Liver (tissue), 9 donors: Measurements from ENCODE around the gene PHLDB2. TPM values are rescaled to one million over a fixed set of nuclear protein-coding genes. Genes with fewer than 3 reads are reported as not detected.

Source experiments
- DNase-seq: peaks from one replicate; pipeline ENCODE4 v3.0.0-alpha.2; 2017; ENCODE audit warnings: low spot score
- H3K27ac ChIP-seq, 2 donors: one replicate each; pipeline ENCODE4 v1.7.0; 2013; ENCODE audit warnings: inconsistent platforms in 2 of 2, low read length in 2 of 2, control low read depth in 1 of 2, low read depth in 1 of 2, mild to moderate bottlenecking in 1 of 2
- H3K27me3 ChIP-seq, 4 donors: one replicate each; pipeline versions ENCODE4 v1.6.1 to v1.7.0; 2013; ENCODE audit warnings: low read length in 3 of 4, inconsistent platforms in 1 of 4, mild to moderate bottlenecking in 1 of 4, moderate library complexity in 1 of 4; ENCODE audit not compliant: control insufficient read depth in 4 of 4, insufficient read depth in 4 of 4
- H3K36me3 ChIP-seq, 4 donors: one replicate each; pipeline versions ENCODE4 v1.6.1 to v1.7.0; 2013; ENCODE audit warnings: low read length in 3 of 4, mild to moderate bottlenecking in 3 of 4, low read depth in 1 of 4, moderate library complexity in 1 of 4; ENCODE audit not compliant: control insufficient read depth in 4 of 4, insufficient read depth in 3 of 4
- H3K4me1 ChIP-seq, 4 donors: one replicate each; pipeline versions ENCODE4 v1.6.1 to v1.7.0; 2013; ENCODE audit warnings: low read length in 3 of 4, mild to moderate bottlenecking in 3 of 4, moderate library complexity in 1 of 4; ENCODE audit not compliant: control insufficient read depth in 4 of 4, insufficient read depth in 4 of 4
- H3K4me3 ChIP-seq, 3 donors: one replicate each; pipeline versions ENCODE4 v1.6.1 to v1.7.0; 2013; ENCODE audit warnings: low read length in 3 of 3, control low read depth in 1 of 3, low read depth in 1 of 3, mild to moderate bottlenecking in 1 of 3
- H3K9ac ChIP-seq, 2 donors: one replicate each; pipeline ENCODE4 v1.7.0; 2013; ENCODE audit warnings: low read length in 2 of 2, mild to moderate bottlenecking in 2 of 2, moderate library complexity in 2 of 2, control low read depth in 1 of 2, low read depth in 1 of 2
- H3K9me3 ChIP-seq, 4 donors: one replicate each; pipeline versions ENCODE4 v1.6.1 to v1.7.0; 2013; ENCODE audit warnings: low read length in 3 of 4; ENCODE audit not compliant: control insufficient read depth in 4 of 4
- EGR1 ChIP-seq, 2 donors: IDR thresholded peaks; 2 replicates each; pipeline ENCODE4 v1.6.1; 2016 to 2018; ENCODE audit warnings: antibody characterized with exemption in 2 of 2, low read depth in 2 of 2
- FOXA2 ChIP-seq: IDR thresholded peaks from 2 replicates; pipeline ENCODE4 v1.6.1; 2016; ENCODE audit warnings: antibody characterized with exemption
- GABPA ChIP-seq, 2 donors: IDR thresholded peaks in 1 of 2; conservative IDR thresholded peaks in 1 of 2; 2 replicates each; pipeline ENCODE4 v1.6.1; 2016; ENCODE audit warnings: antibody characterized with exemption in 2 of 2, mild to moderate bottlenecking in 1 of 2, moderate library complexity in 1 of 2
- HNF4A ChIP-seq, 2 donors: conservative IDR thresholded peaks; 2 replicates each; pipeline ENCODE4 v1.6.1; 2016; ENCODE audit warnings: antibody characterized with exemption in 2 of 2, mild to moderate bottlenecking in 2 of 2
- HNF4G ChIP-seq: IDR thresholded peaks from 2 replicates; pipeline ENCODE4 v1.6.1; 2016; ENCODE audit warnings: antibody characterized with exemption
- JUND ChIP-seq, 2 donors: IDR thresholded peaks; 2 replicates each; pipeline ENCODE4 v1.6.1; 2016; ENCODE audit warnings: antibody characterized with exemption in 2 of 2
- NR2F2 ChIP-seq: IDR thresholded peaks from 2 replicates; pipeline ENCODE4 v1.6.1; 2016; ENCODE audit warnings: antibody characterized with exemption
- RAD21 ChIP-seq, 2 donors: IDR thresholded peaks; 2 replicates each; pipeline ENCODE4 v1.6.1; 2016; ENCODE audit warnings: antibody characterized with exemption in 2 of 2, mild to moderate bottlenecking in 2 of 2
- RXRA ChIP-seq, 2 donors: IDR thresholded peaks; 2 replicates each; pipeline ENCODE4 v1.6.1; 2017 to 2018; ENCODE audit warnings: antibody characterized with exemption in 2 of 2, mild to moderate bottlenecking in 1 of 2
- SP1 ChIP-seq: IDR thresholded peaks from 2 replicates; pipeline ENCODE4 v1.6.1; 2018; ENCODE audit warnings: antibody characterized with exemption, mild to moderate bottlenecking
- TAF1 ChIP-seq: conservative IDR thresholded peaks from 2 replicates; pipeline ENCODE4 v1.6.1; 2016; ENCODE audit warnings: antibody characterized with exemption, mild to moderate bottlenecking
- YY1 ChIP-seq: IDR thresholded peaks from 2 replicates; pipeline ENCODE4 v1.6.1; 2016; ENCODE audit warnings: antibody characterized with exemption, mild to moderate bottlenecking
- WGBS: extraction: QIAGEN DNeasy Blood & Tissue Kit; methylation state at CpG from one replicate; pipeline ENCODE4 v1.1.7; 2013; 5-methylcytosine and 5-hydroxymethylcytosine counted together
- polyA plus RNA-seq, 2 donors: library from polyadenylated mRNA; stranded (reverse) in 1 of 2; unstranded in 1 of 2; fragments of 200-250 nt in 1 of 2; fragments of >200 nt in 1 of 2; fragmentation: Nextera tagmentation in 1 of 2; extraction: Ambion mirVana in 1 of 2; gene quantifications; one replicate each; pipeline versions ENCODE4 v1.2.1 to v1.2.3, GENCODE V29; 2013 to 2015
- total RNA-seq, 2 donors: library from RNA; depleted of rRNA; stranded (reverse); fragments of >200 nt; gene quantifications; one replicate each; pipeline ENCODE4 v1.2.3, GENCODE V29; 2014
- TF ChIP-seq, protein P1 (sequence below): IDR thresholded peaks from 2 replicates; pipeline ENCODE4 v1.6.1; 2016; ENCODE audit warnings: antibody characterized with exemption, mild to moderate bottlenecking
- TF ChIP-seq, protein P2 (sequence below): IDR thresholded peaks from 2 replicates; pipeline ENCODE4 v1.6.1; 2016; ENCODE audit warnings: antibody characterized with exemption
- TF ChIP-seq, protein P3 (sequence below): IDR thresholded peaks from 2 replicates; pipeline ENCODE4 v1.6.1; 2016; ENCODE audit warnings: antibody characterized with exemption
- TF ChIP-seq, protein P4 (sequence below): IDR thresholded peaks from 2 replicates; pipeline ENCODE4 v1.6.1; 2016; ENCODE audit warnings: antibody characterized with exemption
- donor health status: healthy.
- donor health status: healthy.
- donor health status: healthy.
- donor health status: healthy.
- donor health status: healthy.

Gene PHLDB2
- total and polyA plus RNA-seq, 4 donors: 9.7 to 42.9 (median 22.2) TPM

DNA sequence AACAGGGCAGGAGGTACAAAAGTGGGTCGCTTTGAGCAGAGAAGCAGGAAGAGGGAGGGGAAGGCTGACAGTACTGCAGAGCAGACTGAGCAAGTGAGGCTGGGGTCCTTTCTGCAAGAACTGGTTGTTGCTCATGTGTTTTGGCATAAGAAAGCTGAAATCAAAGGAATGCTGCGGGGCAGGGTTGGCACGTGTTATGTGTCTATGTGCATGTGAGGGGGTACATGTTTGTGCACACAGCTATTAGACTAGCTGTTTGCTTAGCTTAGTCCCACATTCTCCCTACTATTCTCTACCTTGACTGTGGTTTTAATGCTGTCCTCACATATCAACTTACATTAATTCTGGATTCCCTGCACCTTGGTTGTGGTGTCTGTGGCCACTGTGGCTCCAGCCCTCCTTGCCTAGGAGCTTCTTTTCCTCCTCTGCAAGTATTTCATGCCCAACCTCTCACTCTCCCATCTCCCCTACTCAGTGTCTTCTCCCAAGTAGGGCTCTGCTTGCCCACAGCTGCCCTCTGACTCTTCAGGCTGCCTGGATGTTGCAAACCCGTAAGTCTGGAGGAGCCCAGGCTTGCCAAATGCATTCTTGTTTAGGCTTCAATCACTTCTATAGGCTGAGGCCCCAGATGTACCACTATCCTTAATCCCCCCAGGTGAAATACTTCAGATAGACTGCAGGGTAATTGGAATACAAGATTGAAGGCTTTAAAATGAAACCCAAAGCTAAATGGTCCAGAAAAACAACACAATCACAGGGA is 144.4 kb downstream of the PHLDB2 start:
- no peak overlapping the region for H3K4me3 ChIP-seq
- H3K27ac ChIP-seq: no peak overlapping the region
- no peaks in the 10 kb centered on the region for H3K36me3 ChIP-seq
- peaks cover 0 to 19% (median 12%) of the 10 kb centered on the region in 4 donors for H3K4me1 ChIP-seq
- 95% methylated on average over 4 of the region's 4 CpGs for WGBS
- TF ChIP-seq FOXA2 (no peak), YY1 (no peak), RXRA (IDR thresholded peaks at IDR 0.05) (no peak), HNF4A (conservative IDR thresholded peaks at IDR 0.05) (no peak), JUND (IDR thresholded peaks at IDR 0.05) (no peak), TAF1 (no peak), EGR1 (IDR thresholded peaks at IDR 0.05; ENCODE audit: low read depth in 2 of 2) (no peak), NR2F2 (no peak), SP1 (no peak)
- TF ChIP-seq, protein P1, sequence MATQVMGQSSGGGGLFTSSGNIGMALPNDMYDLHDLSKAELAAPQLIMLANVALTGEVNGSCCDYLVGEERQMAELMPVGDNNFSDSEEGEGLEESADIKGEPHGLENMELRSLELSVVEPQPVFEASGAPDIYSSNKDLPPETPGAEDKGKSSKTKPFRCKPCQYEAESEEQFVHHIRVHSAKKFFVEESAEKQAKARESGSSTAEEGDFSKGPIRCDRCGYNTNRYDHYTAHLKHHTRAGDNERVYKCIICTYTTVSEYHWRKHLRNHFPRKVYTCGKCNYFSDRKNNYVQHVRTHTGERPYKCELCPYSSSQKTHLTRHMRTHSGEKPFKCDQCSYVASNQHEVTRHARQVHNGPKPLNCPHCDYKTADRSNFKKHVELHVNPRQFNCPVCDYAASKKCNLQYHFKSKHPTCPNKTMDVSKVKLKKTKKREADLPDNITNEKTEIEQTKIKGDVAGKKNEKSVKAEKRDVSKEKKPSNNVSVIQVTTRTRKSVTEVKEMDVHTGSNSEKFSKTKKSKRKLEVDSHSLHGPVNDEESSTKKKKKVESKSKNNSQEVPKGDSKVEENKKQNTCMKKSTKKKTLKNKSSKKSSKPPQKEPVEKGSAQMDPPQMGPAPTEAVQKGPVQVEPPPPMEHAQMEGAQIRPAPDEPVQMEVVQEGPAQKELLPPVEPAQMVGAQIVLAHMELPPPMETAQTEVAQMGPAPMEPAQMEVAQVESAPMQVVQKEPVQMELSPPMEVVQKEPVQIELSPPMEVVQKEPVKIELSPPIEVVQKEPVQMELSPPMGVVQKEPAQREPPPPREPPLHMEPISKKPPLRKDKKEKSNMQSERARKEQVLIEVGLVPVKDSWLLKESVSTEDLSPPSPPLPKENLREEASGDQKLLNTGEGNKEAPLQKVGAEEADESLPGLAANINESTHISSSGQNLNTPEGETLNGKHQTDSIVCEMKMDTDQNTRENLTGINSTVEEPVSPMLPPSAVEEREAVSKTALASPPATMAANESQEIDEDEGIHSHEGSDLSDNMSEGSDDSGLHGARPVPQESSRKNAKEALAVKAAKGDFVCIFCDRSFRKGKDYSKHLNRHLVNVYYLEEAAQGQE: no peak
- TF ChIP-seq, protein P2, sequence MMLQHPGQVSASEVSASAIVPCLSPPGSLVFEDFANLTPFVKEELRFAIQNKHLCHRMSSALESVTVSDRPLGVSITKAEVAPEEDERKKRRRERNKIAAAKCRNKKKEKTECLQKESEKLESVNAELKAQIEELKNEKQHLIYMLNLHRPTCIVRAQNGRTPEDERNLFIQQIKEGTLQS: no peak
- TF ChIP-seq, protein P3, sequence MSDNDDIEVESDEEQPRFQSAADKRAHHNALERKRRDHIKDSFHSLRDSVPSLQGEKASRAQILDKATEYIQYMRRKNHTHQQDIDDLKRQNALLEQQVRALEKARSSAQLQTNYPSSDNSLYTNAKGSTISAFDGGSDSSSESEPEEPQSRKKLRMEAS: no peak
- TF ChIP-seq, protein P4, sequence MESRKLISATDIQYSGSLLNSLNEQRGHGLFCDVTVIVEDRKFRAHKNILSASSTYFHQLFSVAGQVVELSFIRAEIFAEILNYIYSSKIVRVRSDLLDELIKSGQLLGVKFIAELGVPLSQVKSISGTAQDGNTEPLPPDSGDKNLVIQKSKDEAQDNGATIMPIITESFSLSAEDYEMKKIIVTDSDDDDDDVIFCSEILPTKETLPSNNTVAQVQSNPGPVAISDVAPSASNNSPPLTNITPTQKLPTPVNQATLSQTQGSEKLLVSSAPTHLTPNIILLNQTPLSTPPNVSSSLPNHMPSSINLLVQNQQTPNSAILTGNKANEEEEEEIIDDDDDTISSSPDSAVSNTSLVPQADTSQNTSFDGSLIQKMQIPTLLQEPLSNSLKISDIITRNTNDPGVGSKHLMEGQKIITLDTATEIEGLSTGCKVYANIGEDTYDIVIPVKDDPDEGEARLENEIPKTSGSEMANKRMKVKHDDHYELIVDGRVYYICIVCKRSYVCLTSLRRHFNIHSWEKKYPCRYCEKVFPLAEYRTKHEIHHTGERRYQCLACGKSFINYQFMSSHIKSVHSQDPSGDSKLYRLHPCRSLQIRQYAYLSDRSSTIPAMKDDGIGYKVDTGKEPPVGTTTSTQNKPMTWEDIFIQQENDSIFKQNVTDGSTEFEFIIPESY: no peak
- no peak for DNase-seq
- H3K27me3 ChIP-seq: peaks cover 0 to 3% (median 0%) of the 10 kb centered on the region in 4 donors
- no peak overlapping the region for H3K9ac ChIP-seq
- no peaks in the 10 kb centered on the region for H3K9me3 ChIP-seq

DNA sequence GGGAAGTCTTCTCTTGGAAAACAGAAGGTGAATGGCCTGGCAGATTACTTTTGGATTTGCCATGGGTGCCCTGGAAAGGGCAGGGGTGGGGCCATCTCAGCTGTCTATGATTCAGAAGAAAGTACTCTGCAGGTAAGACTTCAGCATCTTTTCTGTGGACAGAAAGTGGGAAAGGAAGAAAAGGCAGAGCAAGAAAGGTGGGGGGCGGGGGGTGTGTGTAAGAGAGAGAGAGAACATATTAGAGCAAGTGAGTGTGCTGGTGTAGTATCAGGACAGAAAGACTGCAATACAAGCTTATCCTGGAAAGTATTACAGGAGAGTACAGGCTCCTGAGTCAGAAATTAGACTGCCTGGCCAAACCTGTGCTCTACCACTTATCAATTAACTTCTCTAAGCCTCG is 145.1 kb downstream of the PHLDB2 start:
- Histone ChIP-seq H3K9me3 (no peaks in the 10 kb centered on the region), H3K36me3 (no peaks in the 10 kb centered on the region), H3K27ac (no peak overlapping the region), H3K9ac (no peak overlapping the region), H3K4me1 (peaks cover 2 to 19% (median 12%) of the 10 kb centered on the region in 4 donors), H3K27me3 (peaks cover 0 to 3% (median 0%) of the 10 kb centered on the region in 4 donors), H3K4me3 (no peak overlapping the region)
- TF ChIP-seq HNF4A (conservative IDR thresholded peaks at IDR 0.05) (no peak), HNF4G (no peak), RAD21 (IDR thresholded peaks at IDR 0.05) (no peak), RXRA (IDR thresholded peaks at IDR 0.05) (no peak), NR2F2 (no peak), SP1 (no peak), JUND (IDR thresholded peaks at IDR 0.05) (no peak), GABPA (IDR thresholded peaks at IDR 0.05 in 1 of 2, conservative IDR thresholded peaks at IDR 0.05 in 1 of 2) (no peak)
- TF ChIP-seq, protein P2: no peak
- TF ChIP-seq, protein P4: no peak
- DNase-seq: no peak
- WGBS: 77% methylated on average over 2 of the region's 2 CpGs
